ENCODE measurements around the gene MRPL20. TPM values are rescaled to one million over a fixed set of nuclear protein-coding genes. Genes with fewer than 3 reads are reported as not detected.

Gene MRPL20
- total RNA-seq, 1 donor from 2014 or later, result 96.1 TPM

DNA sequence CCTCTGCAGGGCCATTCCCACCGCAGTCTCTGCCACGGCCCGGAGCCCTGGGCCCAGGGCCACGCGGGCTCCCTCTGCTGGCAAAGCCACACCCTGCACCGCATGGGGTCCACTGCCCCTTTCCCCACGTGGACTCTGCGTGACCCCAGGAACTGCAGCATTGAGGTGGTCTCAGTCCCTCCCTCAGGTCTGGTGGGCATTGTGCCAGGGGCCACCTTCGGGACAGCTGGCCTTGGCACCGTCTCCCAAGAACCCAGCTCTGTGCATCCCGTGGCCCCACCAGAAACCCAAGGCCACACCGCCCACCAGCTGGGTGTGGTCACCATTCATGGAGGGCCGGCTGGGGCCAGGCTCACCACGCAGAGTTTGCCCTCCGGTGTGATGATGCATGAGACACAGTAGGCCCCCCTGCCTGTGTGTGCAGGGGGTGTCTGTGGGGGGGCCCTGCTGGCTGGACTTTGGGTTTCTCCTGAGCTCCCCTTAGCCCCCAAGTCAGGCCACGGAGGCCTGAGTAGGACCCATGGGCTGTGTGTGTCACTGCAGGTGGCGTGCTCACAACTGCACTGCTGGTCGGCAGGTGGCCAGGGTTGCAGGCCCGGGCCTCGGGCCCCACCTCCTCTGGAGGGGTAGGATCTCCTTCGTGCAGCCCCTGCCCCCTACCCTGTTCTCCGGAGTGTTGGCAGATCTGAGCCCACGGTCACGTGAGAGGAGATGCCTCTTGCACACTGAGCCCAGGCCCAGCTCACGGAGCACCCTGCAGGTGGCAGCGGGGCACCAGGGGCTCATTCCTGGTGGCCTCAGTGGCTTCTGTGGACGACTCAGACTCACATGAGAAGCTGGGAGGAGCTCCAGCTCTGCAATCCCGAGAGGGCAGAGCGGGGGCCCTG, 34.2 kb upstream of the MRPL20 start:
- peaks cover 4% of the 10 kb centered on the region for H3K27me3 Mint-ChIP-seq (ENCODE audit: insufficient read depth, low read depth)
- no peak overlapping the region for H3K9ac ChIP-seq

DNA sequence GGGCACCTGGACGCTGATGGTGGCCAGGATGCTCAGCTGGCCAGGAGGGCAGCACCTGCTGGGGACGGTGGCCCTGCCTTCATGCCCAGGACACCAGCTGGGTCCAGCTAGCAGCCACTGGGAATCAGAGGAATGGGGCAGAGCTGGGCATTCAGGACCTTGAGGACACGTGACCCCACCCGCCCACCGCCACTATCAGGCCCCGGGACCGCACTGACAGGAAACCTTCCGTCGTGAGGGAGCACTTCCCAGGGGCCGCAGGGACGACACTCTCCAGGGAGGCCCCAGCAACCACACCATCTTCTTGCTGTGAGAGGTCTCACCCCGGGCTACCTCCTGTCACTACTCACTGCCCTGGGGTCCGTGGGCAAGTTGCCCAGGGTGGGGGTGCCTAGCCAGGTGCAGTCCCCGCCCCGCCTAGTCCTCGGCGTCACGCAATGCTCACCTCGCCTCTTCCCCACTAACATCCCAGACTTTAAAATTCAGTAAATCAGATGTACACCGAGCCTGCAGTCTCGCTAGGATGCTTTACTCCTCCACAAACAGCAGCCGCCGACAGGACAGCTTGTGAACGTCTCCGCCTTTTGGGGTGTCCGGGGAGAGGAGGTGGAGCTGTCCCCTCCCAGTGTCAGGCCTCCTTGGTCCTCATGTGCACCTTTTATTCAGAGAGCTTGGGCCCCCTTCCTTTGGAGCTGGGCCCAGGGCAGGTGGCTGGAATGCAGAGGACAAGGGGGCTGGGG, 33.3 kb upstream of the MRPL20 start:
- DNase-seq (ENCODE audit: low spot score), result no peak

More for the DNA sequence above, 34.2 kb upstream of the MRPL20 start:
- Histone ChIP-seq H3K4me2 (no peak overlapping the region), H3K27ac (no peak overlapping the region), H3K9me3 (ENCODE audit: low read depth) (no peaks in the 10 kb centered on the region), H3K36me3 (no peaks in the 10 kb centered on the region), H3K27me3 (peaks cover 11% of the 10 kb centered on the region), H2AFZ (replicated peaks) (no peak overlapping the region), H4K20me1 (ENCODE audit: low read depth) (peaks cover 3% of the 10 kb centered on the region), H3K4me3 (no peak overlapping the region), H3K4me1 (no peaks in the 10 kb centered on the region), H3K79me2 (ENCODE audit: low read depth) (no peaks in the 10 kb centered on the region), H3F3A (ENCODE audit: low read depth) (peaks cover 3% of the 10 kb centered on the region)
- H3K4me3 Mint-ChIP-seq, result no peak overlapping the region
- no peak overlapping the region for H3K27ac Mint-ChIP-seq
- TF ChIP-seq, protein P1, sequence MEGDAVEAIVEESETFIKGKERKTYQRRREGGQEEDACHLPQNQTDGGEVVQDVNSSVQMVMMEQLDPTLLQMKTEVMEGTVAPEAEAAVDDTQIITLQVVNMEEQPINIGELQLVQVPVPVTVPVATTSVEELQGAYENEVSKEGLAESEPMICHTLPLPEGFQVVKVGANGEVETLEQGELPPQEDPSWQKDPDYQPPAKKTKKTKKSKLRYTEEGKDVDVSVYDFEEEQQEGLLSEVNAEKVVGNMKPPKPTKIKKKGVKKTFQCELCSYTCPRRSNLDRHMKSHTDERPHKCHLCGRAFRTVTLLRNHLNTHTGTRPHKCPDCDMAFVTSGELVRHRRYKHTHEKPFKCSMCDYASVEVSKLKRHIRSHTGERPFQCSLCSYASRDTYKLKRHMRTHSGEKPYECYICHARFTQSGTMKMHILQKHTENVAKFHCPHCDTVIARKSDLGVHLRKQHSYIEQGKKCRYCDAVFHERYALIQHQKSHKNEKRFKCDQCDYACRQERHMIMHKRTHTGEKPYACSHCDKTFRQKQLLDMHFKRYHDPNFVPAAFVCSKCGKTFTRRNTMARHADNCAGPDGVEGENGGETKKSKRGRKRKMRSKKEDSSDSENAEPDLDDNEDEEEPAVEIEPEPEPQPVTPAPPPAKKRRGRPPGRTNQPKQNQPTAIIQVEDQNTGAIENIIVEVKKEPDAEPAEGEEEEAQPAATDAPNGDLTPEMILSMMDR (IDR thresholded peaks at IDR 0.05), result peak; percentile 71
- no peak for TF ChIP-seq EZH2phosphoT487 (IDR thresholded peaks at IDR 0.05)
- peaks cover 7% of the 10 kb centered on the region for H3K4me1 Mint-ChIP-seq
- no peaks in the 10 kb centered on the region for H3K9me3 Mint-ChIP-seq
- no peaks in the 10 kb centered on the region for H3K36me3 Mint-ChIP-seq
- peak; percentile 80 for DNase-seq (ENCODE audit: low spot score)

DNA sequence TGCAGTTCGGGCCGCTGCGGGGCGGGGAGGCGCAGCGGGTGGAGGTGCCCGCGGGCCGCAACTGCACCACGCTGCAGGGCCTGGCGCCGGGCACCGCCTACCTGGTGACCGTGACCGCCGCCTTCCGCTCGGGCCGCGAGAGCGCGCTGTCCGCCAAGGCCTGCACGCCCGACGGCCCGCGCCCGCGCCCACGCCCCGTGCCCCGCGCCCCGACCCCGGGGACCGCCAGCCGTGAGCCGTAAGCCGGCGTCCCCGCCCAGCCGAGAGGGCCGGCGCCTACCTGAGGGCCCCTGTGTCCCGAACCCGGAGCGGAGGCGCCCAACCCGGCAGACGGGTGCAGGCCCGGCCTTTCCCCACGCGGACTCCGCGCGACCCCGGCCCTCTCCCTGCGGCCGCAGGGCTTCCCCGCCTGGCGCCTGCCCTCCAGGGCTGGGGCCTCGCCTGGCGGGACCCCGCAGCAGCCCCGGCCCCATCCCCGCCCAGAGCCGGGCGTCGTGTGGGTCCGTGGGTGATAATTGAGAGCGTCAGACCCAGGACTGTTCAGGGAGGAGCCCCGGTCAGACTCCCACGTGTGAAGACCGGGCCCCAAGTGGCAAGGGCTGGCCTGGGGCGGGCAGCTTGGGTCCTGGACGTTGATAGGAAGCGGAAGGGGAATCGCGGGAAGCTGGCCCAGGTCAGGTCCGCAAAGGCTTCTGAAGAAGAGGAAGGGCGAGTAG, 32.6 kb upstream of the MRPL20 start:
- Histone ChIP-seq H3K36me3 (no peaks in the 10 kb centered on the region), H3K4me1 (peaks cover 7% of the 10 kb centered on the region), H3K4me3 (no peak overlapping the region), H3K27ac (no peak overlapping the region), H3F3A (ENCODE audit: low read depth) (peaks cover 15% of the 10 kb centered on the region), H3K27me3 (peaks cover 26% of the 10 kb centered on the region), H2AFZ (replicated peaks) (no peak overlapping the region), H4K20me1 (ENCODE audit: low read depth) (peaks cover 3% of the 10 kb centered on the region), H3K79me2 (ENCODE audit: low read depth) (no peaks in the 10 kb centered on the region), H3K4me2 (no peak overlapping the region), H3K9ac (no peak overlapping the region), H3K9me3 (ENCODE audit: low read depth) (no peaks in the 10 kb centered on the region)
- no peak for DNase-seq (ENCODE audit: low spot score)
- peaks cover 11% of the 10 kb centered on the region for H3K27me3 Mint-ChIP-seq (ENCODE audit: insufficient read depth, low read depth)
- no peak overlapping the region for H3K4me3 Mint-ChIP-seq
- TF ChIP-seq EZH2 (IDR thresholded peaks at IDR 0.05), result no peak
- TF ChIP-seq, protein P1 (IDR thresholded peaks at IDR 0.05), result no peak
- TF ChIP-seq EZH2phosphoT487 (IDR thresholded peaks at IDR 0.05), result no peak
- H3K9me3 Mint-ChIP-seq, result no peaks in the 10 kb centered on the region
- H3K27ac Mint-ChIP-seq, result no peak overlapping the region
- peaks cover 12% of the 10 kb centered on the region for H3K4me1 Mint-ChIP-seq
- H3K36me3 Mint-ChIP-seq, result no peaks in the 10 kb centered on the region

More for the DNA sequence above, 33.3 kb upstream of the MRPL20 start:
- H3K79me2 ChIP-seq (ENCODE audit: low read depth), result no peaks in the 10 kb centered on the region
- no peak overlapping the region for H3K27ac Mint-ChIP-seq
- TF ChIP-seq EZH2 (IDR thresholded peaks at IDR 0.05), result no peak
- no peak for TF ChIP-seq EZH2phosphoT487 (IDR thresholded peaks at IDR 0.05)
- TF ChIP-seq, protein P1 (IDR thresholded peaks at IDR 0.05), result no peak
- no peaks in the 10 kb centered on the region for H3K36me3 ChIP-seq
- H3K27me3 ChIP-seq, result peaks cover 19% of the 10 kb centered on the region
- no peak overlapping the region for H3K9ac ChIP-seq
- H3K4me1 Mint-ChIP-seq, result peaks cover 8% of the 10 kb centered on the region
- H2AFZ ChIP-seq (replicated peaks), result no peak overlapping the region
- peaks cover 3% of the 10 kb centered on the region for H4K20me1 ChIP-seq (ENCODE audit: low read depth)
- no peak overlapping the region for H3K4me3 Mint-ChIP-seq
- peaks cover 7% of the 10 kb centered on the region for H3K27me3 Mint-ChIP-seq (ENCODE audit: insufficient read depth, low read depth)
- no peak overlapping the region for H3K4me3 ChIP-seq
- no peak overlapping the region for H3K4me2 ChIP-seq
- no peaks in the 10 kb centered on the region for H3K4me1 ChIP-seq
- H3K27ac ChIP-seq, result no peak overlapping the region
- peaks cover 8% of the 10 kb centered on the region for H3F3A ChIP-seq (ENCODE audit: low read depth)
- no peaks in the 10 kb centered on the region for H3K9me3 ChIP-seq (ENCODE audit: low read depth)
- H3K9me3 Mint-ChIP-seq, result no peaks in the 10 kb centered on the region
- no peaks in the 10 kb centered on the region for H3K36me3 Mint-ChIP-seq

Measured in neural progenitor cell (in vitro differentiated cells).